Measurements from ENCODE around the gene NSD2.
A peak's percentile ranks its signal among the peaks of the same experiment; 100 is the strongest.
"Not testable (repeated sequence)": the region's sequence is repeated elsewhere in the genome, so short reads cannot be mapped to it uniquely, and the experiment has no call there.

Gene NSD2

GRCh38 chr4:2008671-2008920 lies 137.4 kb downstream of the NSD2 start:
- DNase-seq = no peak

DNA sequence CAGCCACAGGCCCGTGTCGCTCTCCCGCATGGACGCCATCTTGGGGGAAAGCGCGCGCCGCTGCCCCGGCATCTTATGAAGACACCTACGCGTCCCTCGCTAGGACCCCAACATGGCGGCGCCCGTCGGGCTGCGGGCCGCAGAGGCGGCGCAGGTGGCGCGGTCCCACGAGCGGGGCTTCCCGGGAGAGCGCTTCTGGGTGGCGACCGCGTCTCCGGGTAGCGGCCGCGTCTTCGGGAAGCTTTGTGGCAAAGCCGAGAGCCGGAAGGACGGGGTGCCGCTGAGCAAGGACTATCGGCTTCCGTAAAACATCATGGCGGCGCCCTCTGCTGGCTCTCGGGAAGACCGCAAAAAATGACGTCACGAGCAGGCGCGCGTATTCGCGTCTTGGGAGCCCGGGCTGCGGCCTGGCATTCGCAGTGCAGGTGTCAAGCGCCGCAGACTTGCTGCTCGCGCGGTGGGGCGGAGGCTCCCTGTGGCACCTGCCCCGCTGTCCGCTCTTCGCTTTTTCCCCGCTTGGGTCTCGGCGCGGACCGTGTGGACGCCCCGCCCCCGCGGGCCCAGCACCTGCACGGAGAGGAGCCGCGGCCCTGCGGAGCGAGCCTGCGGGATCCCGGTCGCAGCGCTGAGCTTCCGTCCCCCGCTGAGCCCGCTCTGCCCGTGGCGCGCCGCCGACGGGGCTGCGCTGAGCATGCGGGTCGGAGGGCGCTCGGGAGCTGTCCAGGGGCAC lies 137.9 kb downstream of the NSD2 start, which contains the start of gene NELFA:
Gene NELFA (minus strand): TSS at position 54 of the 730 bp plus-strand sequence. CDS start 15 bp downstream, at position 39.
- DNase-seq = peak; percentile 91

- DNase-seq = peak; percentile 37
Observed at GRCh38 chr4:2009651-2010233, 138.5 kb downstream of the NSD2 start.

DNA sequence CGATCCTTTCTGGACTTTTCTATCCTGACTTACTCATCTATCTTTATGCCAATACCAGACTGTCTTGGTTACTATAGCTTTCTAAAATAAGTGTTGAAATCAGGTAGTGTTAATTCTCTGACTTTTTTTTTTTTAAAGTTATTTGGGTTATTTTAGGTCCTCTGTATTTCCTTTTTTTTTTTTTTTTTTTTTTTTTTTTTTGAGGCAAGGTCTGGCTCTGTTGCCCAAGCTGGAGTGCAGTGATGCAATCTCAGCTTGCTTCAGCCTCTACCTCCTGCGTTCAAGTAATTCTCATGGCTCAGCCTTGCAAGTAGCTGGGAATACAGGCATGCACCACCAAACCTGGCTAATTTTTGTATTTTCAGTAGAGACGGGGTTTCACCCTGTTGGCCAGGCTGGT lies 140.4 kb downstream of the NSD2 start:
- DNase-seq = no peak

- DNase-seq = no peak
Observed at GRCh38 chr4:2015008-2015407, 143.8 kb downstream of the NSD2 start.

GRCh38 chr4:2021358-2022018 lies 150.3 kb downstream of the NSD2 start:
- not testable (repeated sequence) for DNase-seq

- DNase-seq = no peak
Observed at GRCh38 chr4:2024683-2025082, 153.5 kb downstream of the NSD2 start.

DNA sequence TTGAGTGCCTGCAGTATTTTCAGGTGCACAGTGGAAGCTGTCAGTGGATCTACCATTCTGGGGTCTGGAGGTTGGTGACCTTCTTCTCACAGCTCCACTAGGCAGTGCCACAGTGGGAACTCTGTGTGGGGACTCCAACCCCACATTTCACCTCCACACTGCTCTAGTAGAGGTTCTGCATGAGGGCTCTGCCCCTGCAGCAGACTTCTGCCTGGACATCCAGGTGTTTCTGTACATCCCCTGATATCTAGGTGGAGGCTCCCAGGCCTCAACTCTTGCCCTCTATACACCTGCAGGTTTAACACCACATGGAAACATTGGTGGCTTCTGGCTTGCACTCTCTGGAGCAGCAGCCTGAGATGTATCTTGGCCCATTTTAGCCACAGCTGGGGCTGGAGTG lies 154.6 kb downstream of the NSD2 start:
- DNase-seq = no peak

DNA sequence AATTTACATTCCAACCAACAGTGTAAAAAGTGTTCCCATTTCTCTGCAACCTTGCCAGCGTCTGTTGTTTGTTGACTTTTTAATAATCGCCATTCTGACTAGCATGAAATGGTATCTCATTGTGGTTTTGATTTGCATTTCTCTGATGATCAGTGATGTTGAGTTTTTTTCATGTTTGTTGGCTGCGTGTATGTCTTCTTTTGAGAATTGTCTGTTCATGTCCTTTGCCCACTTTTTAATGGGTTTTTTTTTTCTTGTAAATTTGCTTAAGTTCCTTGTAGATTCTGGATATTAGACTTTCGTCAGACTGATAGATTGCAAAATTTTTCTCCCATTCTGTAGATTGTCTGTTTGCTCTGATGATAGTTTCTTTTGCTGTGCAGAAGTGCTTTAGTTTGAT lies 155.9 kb downstream of the NSD2 start:
- not testable (repeated sequence) for DNase-seq

GRCh38 chr4:2031161-2031560 lies 160.0 kb downstream of the NSD2 start:
- not testable (repeated sequence) for DNase-seq
